ENCODE results near the gene SMPD4. TPM values are rescaled to one million over a fixed set of nuclear protein-coding genes. Genes with fewer than 3 reads are reported as not detected.
"Not testable (repeated sequence)": the region's sequence is repeated elsewhere in the genome, so short reads cannot be mapped to it uniquely, and the experiment has no call there.

Gene SMPD4
- total RNA-seq, 1 donor from 2014 or later, result 22.5 TPM

GRCh38 chr2:130157825-130158514 is 23.4 kb downstream of the SMPD4 start:
- not testable (repeated sequence) for DNase-seq

GRCh38 chr2:130157354-130157753 is 24.0 kb downstream of the SMPD4 start:
- DNase-seq, result not testable (repeated sequence)

GRCh38 chr2:130156624-130157004 is 24.8 kb downstream of the SMPD4 start:
- no peak for DNase-seq

- peak; percentile 59 for DNase-seq
Measured at GRCh38 chr2:130155956-130156623, 25.3 kb downstream of the SMPD4 start.

GRCh38 chr2:130154773-130155765 is 26.3 kb downstream of the SMPD4 start:
- DNase-seq, result no peak

GRCh38 chr2:130154423-130154770 is 27.0 kb downstream of the SMPD4 start:
- DNase-seq, result not testable (repeated sequence)

- not testable (repeated sequence) for DNase-seq
Measured at GRCh38 chr2:130153721-130154422, 27.5 kb downstream of the SMPD4 start.

GRCh38 chr2:130152816-130153595 is 28.4 kb downstream of the SMPD4 start:
- no peak for DNase-seq

- not testable (repeated sequence) for DNase-seq
Measured at GRCh38 chr2:130152136-130152815, 29.1 kb downstream of the SMPD4 start.

- DNase-seq, result not testable (repeated sequence)
Measured at GRCh38 chr2:130151145-130151512, 30.3 kb downstream of the SMPD4 start.

GRCh38 chr2:130150181-130151144 is 30.9 kb downstream of the SMPD4 start:
- no peak for DNase-seq

- not testable (repeated sequence) for DNase-seq
Measured at GRCh38 chr2:130148515-130148914, 32.9 kb downstream of the SMPD4 start.

- DNase-seq, result peak; percentile 48
Measured at GRCh38 chr2:130145006-130145414, 36.4 kb downstream of the SMPD4 start, which contains the start of gene CCDC74B. Gene CCDC74B, minus strand, starts transcription at chr2:130145112. Its CDS starts 116 bp downstream, at chr2:130144996.

GRCh38 chr2:130143266-130144039 is 37.9 kb downstream of the SMPD4 start:
- DNase-seq, result not testable (repeated sequence)

GRCh38 chr2:130142396-130143265 is 38.8 kb downstream of the SMPD4 start:
- DNase-seq, result not testable (repeated sequence)

GRCh38 chr2:130141645-130142370 is 39.6 kb downstream of the SMPD4 start:
- not testable (repeated sequence) for DNase-seq

- DNase-seq, result not testable (repeated sequence)
Measured at GRCh38 chr2:130141002-130141401, 40.4 kb downstream of the SMPD4 start.
